GM18505 (cell line): ENCODE measurements around the gene ZNF664.

Experiments
- ATAC-seq: cut with Tn5 transposase; IDR thresholded peaks from one replicate; pipeline ENCODE4 v1.9.1; 2021; ENCODE audit not compliant: unreplicated experiment
- POLR2A ChIP-seq: IDR thresholded peaks from 4 replicates; pipeline ENCODE4 v1.6.1; 2011; ENCODE audit warnings: borderline replicate concordance; ENCODE audit not compliant: insufficient read depth, insufficient read length; ENCODE audit errors: extremely low read depth

Gene ZNF664

DNA sequence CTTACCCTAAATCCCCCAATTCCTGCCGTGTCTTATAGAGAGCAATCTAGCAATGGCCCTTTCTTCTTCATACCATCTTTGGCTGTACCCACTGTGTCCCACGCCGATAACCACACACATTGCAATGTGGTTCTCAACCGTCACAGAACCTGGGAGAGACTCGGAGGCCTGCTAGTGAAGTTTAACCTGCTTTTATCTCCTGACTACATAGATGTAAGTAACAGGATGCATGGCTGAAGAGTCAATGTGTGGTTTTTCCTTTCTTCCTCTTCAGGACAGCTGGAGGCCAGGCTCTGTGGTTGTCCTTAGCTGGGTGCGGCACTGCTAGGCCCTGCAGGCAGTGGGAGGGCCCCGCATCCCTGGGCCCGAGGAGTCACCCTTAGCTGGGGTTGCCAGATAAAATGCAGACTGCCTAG is 51.3 kb downstream of the ZNF664 start:
- no peak for TF ChIP-seq POLR2A
- no peak for ATAC-seq

DNA sequence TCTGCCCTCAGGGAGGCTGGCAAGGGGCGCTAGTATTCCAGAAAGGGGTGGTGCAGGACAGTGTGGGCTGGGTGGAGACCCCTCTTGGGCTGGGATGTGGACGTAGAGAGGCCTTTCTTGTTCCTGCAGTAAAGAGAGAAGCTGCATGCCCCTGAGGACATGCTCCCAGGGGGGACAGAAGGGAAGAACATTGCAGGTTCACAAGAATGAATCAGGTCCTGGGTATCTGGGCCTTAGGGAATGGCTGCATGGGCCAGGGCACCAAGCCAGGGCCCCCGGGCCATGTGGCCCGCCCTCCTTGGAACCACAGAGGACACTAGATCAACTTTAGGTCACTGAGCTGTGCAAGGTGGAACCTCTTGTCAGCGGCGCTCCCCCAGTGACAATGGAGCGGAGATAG is 51.8 kb downstream of the ZNF664 start:
- no peak for ATAC-seq
- TF ChIP-seq POLR2A: no peak

DNA sequence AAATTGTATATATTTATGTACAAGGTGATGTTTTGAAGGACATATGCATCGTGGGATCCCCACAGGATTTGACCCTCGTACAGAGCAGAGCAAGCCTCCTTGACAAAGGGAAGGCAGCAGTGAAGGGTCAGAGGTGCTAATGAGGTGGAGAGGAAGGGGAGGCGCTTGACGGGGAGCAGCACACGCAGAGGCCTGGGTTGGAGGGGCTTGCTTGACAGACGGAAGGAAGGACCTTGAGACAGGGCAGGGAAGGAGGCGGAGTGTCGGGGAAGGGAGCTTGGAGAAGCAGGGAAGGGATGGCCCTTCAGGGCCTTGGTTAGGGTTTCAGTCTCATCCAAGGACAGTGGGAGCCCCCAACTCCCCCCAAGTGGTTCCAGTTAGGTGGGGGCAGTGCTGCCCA is 52.6 kb downstream of the ZNF664 start:
- no peak for TF ChIP-seq POLR2A
- ATAC-seq: no peak

- ATAC-seq: no peak
- no peak for TF ChIP-seq POLR2A
These were observed 54.0 kb downstream of the ZNF664 start for GRCh38 chr12:124026755-124027745.

GRCh38 chr12:124027753-124028554 is 54.9 kb downstream of the ZNF664 start:
- TF ChIP-seq POLR2A: no peak
- no peak for ATAC-seq

- TF ChIP-seq POLR2A: no peak
- no peak for ATAC-seq
These were observed 55.5 kb downstream of the ZNF664 start for GRCh38 chr12:124028555-124028925.

GRCh38 chr12:124030008-124030407 is 57.0 kb downstream of the ZNF664 start:
- TF ChIP-seq POLR2A: no peak
- no peak for ATAC-seq

DNA sequence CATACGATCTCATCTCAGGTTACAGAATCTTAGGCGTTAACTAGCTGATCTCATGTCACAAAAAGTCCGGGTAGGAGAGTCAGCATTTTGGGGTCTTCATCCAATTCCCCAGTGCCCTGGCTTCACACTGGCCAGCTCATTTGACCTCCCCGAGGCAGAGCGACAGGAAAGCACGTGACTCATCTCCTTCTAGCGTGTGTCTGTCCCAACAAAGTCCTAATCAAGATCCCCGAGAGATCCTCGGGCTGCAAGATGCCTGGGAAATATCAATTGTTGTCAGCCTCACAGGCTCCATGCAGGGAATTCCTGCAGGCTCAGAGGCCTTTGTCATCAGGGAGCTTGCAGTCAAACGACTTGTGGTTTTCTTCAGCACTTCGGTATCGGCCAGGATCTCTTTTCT is 57.5 kb downstream of the ZNF664 start:
- no peak for TF ChIP-seq POLR2A
- ATAC-seq: no peak

- TF ChIP-seq POLR2A: no peak
- ATAC-seq: no peak
These were observed 58.0 kb downstream of the ZNF664 start for GRCh38 chr12:124031058-124031457.

DNA sequence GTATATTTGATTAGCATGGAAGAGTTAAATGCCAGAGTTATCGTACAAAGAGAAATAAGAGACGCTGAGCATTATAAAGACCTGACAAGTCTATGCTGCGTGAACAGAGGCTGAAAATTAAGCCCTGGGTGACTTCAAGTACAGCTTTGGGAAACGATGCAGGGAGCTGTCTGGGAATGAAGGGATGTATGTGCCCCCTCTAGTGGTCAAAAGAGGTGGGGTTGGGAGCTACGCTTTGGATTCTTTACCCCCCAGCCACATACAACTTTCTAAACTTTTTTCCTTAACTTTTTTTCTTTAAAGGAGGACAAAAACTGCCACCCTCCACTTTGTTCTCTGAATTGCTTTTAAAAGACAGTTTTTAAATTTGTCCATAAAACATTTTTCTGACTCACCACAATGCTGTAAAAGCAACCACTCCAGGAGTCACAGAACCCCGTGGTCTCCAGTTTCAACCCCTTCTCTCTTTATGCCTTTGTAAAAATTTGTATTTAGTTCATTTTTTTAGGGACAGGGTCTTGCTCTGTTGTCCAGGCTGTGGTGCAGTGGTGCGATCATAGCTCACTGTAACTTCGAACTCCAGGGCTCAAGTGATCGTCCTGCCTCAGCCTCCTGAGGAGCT is 59.4 kb downstream of the ZNF664 start:
- TF ChIP-seq POLR2A: no peak
- no peak for ATAC-seq

- no peak for TF ChIP-seq POLR2A
- ATAC-seq: no peak
These were observed 60.8 kb downstream of the ZNF664 start for GRCh38 chr12:124033859-124034258.

GRCh38 chr12:124034297-124034696 is 61.3 kb downstream of the ZNF664 start:
- TF ChIP-seq POLR2A: no peak
- ATAC-seq: no peak

- ATAC-seq: no peak
These were observed 62.1 kb downstream of the ZNF664 start for GRCh38 chr12:124035163-124035562.

More at GRCh38 chr12:124035163-124035562, 62.1 kb downstream of the ZNF664 start:
- no peak for TF ChIP-seq POLR2A
